Small intestine (tissue), 7 donors: ENCODE results near the gene RGS6. TPM values are rescaled to one million over a fixed set of nuclear protein-coding genes. Genes with fewer than 3 reads are reported as not detected.

ENCODE experiments used
- DNase-seq, 2 donors: peaks; one replicate each; pipeline versions ENCODE4 v3.0.0 to v3.0.0-alpha.2; 2013
- FAIRE-seq: peaks from 2 replicates; lab custom pipeline; 2012; peaks lifted over from hg19 to GRCh38; lab: Jason Lieb, UNC
- H3K27ac ChIP-seq, 3 donors: one replicate each; pipeline ENCODE4 v1.5.1; 2013; ENCODE audit warnings: low read length in 2 of 3, mild to moderate bottlenecking in 2 of 3, control low read depth in 1 of 3, inconsistent platforms in 1 of 3, low read depth in 1 of 3, moderate library complexity in 1 of 3
- H3K27me3 ChIP-seq, 3 donors: one replicate each; pipeline ENCODE4 v1.6.1; 2013; ENCODE audit warnings: low read length in 3 of 3, inconsistent platforms in 1 of 3; ENCODE audit not compliant: control insufficient read depth in 3 of 3, insufficient read depth in 3 of 3
- H3K36me3 ChIP-seq, 3 donors: one replicate each; pipeline ENCODE4 v1.6.1; 2013; ENCODE audit warnings: low read length in 3 of 3, inconsistent platforms in 1 of 3, low read depth in 1 of 3, mild to moderate bottlenecking in 1 of 3, moderate library complexity in 1 of 3; ENCODE audit not compliant: control insufficient read depth in 3 of 3, insufficient read depth in 2 of 3
- H3K4me1 ChIP-seq, 3 donors: one replicate each; pipeline ENCODE4 v1.6.1; 2013; ENCODE audit warnings: low read length in 2 of 3, inconsistent platforms in 1 of 3, low read depth in 1 of 3, mild to moderate bottlenecking in 1 of 3, moderate library complexity in 1 of 3; ENCODE audit not compliant: control insufficient read depth in 3 of 3, insufficient read depth in 2 of 3
- H3K4me3 ChIP-seq, 3 donors: one replicate each; pipeline ENCODE4 v1.5.1; 2013; ENCODE audit warnings: low read length in 3 of 3, control low read depth in 1 of 3, inconsistent platforms in 1 of 3, low read depth in 1 of 3, mild to moderate bottlenecking in 1 of 3, moderate library complexity in 1 of 3
- H3K9me3 ChIP-seq, 2 donors: one replicate each; pipeline ENCODE4 v1.6.1; 2013; ENCODE audit warnings: low read depth in 1 of 2, low read length in 1 of 2; ENCODE audit not compliant: control insufficient read depth in 2 of 2, insufficient read depth in 1 of 2
- WGBS, 3 donors: extraction: QIAGEN DNeasy Blood & Tissue Kit; methylation state at CpG; one replicate each; pipeline ENCODE4 v1.1.7; 2013; 5-methylcytosine and 5-hydroxymethylcytosine counted together
- polyA plus RNA-seq, 4 donors: library from polyadenylated mRNA; stranded (reverse) in 3 of 4; unstranded in 1 of 4; fragments of 200-250 nt in 3 of 4; fragments of 120-200 nt in 1 of 4; gene quantifications; one replicate each; pipeline versions ENCODE4 v1.2.1 to v1.2.3, GENCODE V29; 2013
- donor health status: healthy with polysubstance abuse.
- donor health status: control.
- donor health status: control.
- donor health status: Bipolar disorder and iron deficiency.
- donor health status: healthy.

The RGS6 gene
- polyA plus RNA-seq, 4 donors, result 0.54 to 2.1 (median 0.58) TPM; not detected in 1

DNA sequence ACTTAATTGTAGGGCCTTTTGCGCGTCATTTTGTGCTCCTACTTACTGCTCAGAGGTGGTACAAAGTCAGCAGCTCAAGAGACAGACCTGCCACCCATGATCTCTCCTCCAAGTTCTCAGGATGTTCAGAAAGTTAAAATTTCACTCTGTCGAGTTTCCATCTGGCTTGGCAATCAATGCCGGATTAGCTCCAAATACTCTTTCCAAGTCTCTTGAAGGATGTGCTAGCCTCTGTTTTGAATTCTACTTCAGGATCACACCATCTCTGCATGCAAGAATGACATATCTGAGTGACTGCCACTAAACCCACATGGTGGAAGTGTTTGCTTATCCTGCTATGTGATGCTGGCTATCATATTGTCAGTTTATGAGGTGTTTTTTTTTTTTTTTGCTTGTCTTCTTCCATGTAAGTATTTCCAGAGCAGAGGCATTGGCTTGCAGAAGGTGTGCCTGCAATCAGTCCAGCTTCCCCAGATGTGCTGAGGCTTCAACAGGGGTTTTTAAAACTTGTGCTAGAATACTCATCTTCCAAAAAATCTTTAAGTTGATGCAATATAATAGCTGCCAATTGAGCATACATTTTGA, 125.6 kb downstream of the RGS6 start:
- Histone ChIP-seq H3K27ac (no peak overlapping the region), H3K4me1 (no peaks in the 10 kb centered on the region), H3K36me3 (no peaks in the 10 kb centered on the region), H3K27me3 (no peaks in the 10 kb centered on the region), H3K9me3 (no peaks in the 10 kb centered on the region), H3K4me3 (no peak overlapping the region)
- WGBS, 3 donors, result 82 to 89% (median 83%) methylated on average over 4 of the region's 4 CpGs
- no peak for FAIRE-seq
- DNase-seq, result no peak

- Histone ChIP-seq H3K27ac (no peak overlapping the region), H3K4me3 (no peak overlapping the region), H3K4me1 (no peaks in the 10 kb centered on the region), H3K9me3 (no peaks in the 10 kb centered on the region), H3K27me3 (no peaks in the 10 kb centered on the region), H3K36me3 (no peaks in the 10 kb centered on the region)
- DNase-seq (no peak), FAIRE-seq (no peak)
- WGBS, 3 donors, result 40 to 69% (median 53%) methylated on average over 3 of the region's 3 CpGs
Observed at GRCh38 chr14:72060460-72060859, 128.2 kb downstream of the RGS6 start.

DNA sequence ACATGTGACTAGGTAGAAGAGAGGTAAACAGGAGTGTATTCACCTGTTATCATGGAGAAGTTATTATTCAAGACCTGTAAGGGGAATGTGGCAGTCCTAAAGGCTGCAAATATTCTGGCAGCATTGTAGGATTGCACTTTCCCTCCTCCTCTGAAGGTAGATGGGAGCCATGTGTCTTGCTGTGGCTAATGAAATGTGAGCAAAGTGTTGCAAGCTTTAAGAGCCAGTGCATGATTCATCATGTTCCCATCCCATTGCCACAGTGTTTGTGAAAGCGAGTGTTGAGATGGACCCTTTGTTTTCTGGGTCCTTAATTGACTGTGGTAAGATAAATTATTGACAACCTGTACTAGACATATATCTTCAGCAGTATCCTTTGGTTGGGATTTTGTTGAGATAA, 128.7 kb downstream of the RGS6 start:
- 88 to 90% (median 89%) methylated on average over 1 of the region's 1 CpG for WGBS, 3 donors
- DNase-seq (no peak), FAIRE-seq (no peak)
- Histone ChIP-seq H3K4me1 (no peaks in the 10 kb centered on the region), H3K27ac (no peak overlapping the region), H3K27me3 (no peaks in the 10 kb centered on the region), H3K36me3 (no peaks in the 10 kb centered on the region), H3K4me3 (no peak overlapping the region), H3K9me3 (no peaks in the 10 kb centered on the region)

DNA sequence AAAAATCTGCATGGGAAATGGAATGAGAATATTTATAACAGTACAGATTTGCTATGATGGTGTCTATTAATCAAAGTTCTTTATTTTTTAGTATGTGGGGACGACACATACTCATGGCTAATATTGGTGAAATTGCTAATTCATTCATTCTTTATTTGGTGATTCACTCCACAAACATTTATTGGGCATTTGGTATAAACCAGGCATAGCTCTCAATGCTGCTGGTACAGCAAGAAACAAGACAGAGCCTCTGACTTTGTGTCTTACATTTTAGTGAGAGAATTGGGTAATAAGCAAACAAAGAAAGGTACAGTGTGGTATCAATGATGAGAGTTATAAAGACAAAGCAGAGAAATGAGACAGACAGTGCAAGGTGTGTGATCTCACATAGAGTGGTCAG, 129.5 kb downstream of the RGS6 start:
- Histone ChIP-seq H3K36me3 (no peaks in the 10 kb centered on the region), H3K27ac (no peak overlapping the region), H3K9me3 (no peaks in the 10 kb centered on the region), H3K27me3 (no peaks in the 10 kb centered on the region), H3K4me1 (no peaks in the 10 kb centered on the region), H3K4me3 (no peak overlapping the region)
- no peak for FAIRE-seq
- no peak for DNase-seq
- 59 to 80% (median 64%) methylated on average over 1 of the region's 1 CpG for WGBS, 3 donors

- Histone ChIP-seq H3K4me1 (no peaks in the 10 kb centered on the region), H3K36me3 (no peaks in the 10 kb centered on the region), H3K4me3 (no peak overlapping the region), H3K9me3 (no peaks in the 10 kb centered on the region), H3K27me3 (no peaks in the 10 kb centered on the region), H3K27ac (no peak overlapping the region)
- no peak for FAIRE-seq
- no peak for DNase-seq
- WGBS, 3 donors, result 76 to 79% (median 79%) methylated on average over 4 of the region's 4 CpGs
Observed at GRCh38 chr14:72063761-72064282, 131.6 kb downstream of the RGS6 start.

GRCh38 chr14:72064501-72064900, 132.3 kb downstream of the RGS6 start:
- WGBS, 3 donors, result 40 to 58% (median 44%) methylated on average over 4 of the region's 4 CpGs
- H3K4me1 ChIP-seq, result no peaks in the 10 kb centered on the region
- no peaks in the 10 kb centered on the region for H3K27me3 ChIP-seq
- no peak overlapping the region for H3K27ac ChIP-seq
- H3K4me3 ChIP-seq, result no peak overlapping the region
- FAIRE-seq (no peak), DNase-seq (no peak)
- no peaks in the 10 kb centered on the region for H3K9me3 ChIP-seq
- H3K36me3 ChIP-seq, result no peaks in the 10 kb centered on the region

GRCh38 chr14:72070458-72070857, 138.2 kb downstream of the RGS6 start:
- H3K4me3 ChIP-seq, result no peak overlapping the region
- no peaks in the 10 kb centered on the region for H3K36me3 ChIP-seq
- no peaks in the 10 kb centered on the region for H3K9me3 ChIP-seq
- H3K27ac ChIP-seq, result no peak overlapping the region
- H3K4me1 ChIP-seq, result no peaks in the 10 kb centered on the region
- FAIRE-seq (no peak), DNase-seq (no peak)
- H3K27me3 ChIP-seq, result no peaks in the 10 kb centered on the region
- WGBS, 3 donors, result 89 to 96% (median 91%) methylated on average over 1 of the region's 1 CpG

GRCh38 chr14:72075649-72076334, 143.6 kb downstream of the RGS6 start:
- H3K9me3 ChIP-seq, result no peaks in the 10 kb centered on the region
- FAIRE-seq (no peak), DNase-seq (no peak)
- no peak overlapping the region for H3K27ac ChIP-seq
- H3K4me3 ChIP-seq, result no peak overlapping the region
- no peaks in the 10 kb centered on the region for H3K4me1 ChIP-seq
- WGBS, 3 donors, result 66 to 76% (median 69%) methylated on average over 9 of the region's 9 CpGs
- H3K27me3 ChIP-seq, result no peaks in the 10 kb centered on the region
- H3K36me3 ChIP-seq, result no peaks in the 10 kb centered on the region
